ENCODE data around the gene PSAT1. TPM values are rescaled to one million over a fixed set of nuclear protein-coding genes. Genes with fewer than 3 reads are reported as not detected.
A peak's percentile ranks its signal among the peaks of the same experiment; 100 is the strongest.
"Not testable (repeated sequence)": the region's sequence is repeated elsewhere in the genome, so short reads cannot be mapped to it uniquely, and the experiment has no call there.

PSAT1 gene
- total and polyA plus RNA-seq, 9 donors, result 0.83 to 153 (median 7.1) TPM

- no peaks in the 10 kb centered on the region for H3K9me3 ChIP-seq
- WGBS, 3 donors, result 47 to 70% (median 69%) methylated on average over 1 of the region's 1 CpG
- H3K36me3 ChIP-seq, result no peaks in the 10 kb centered on the region
- H3K4me3 ChIP-seq, result no peak overlapping the region
- no peak overlapping the region for H3K27ac ChIP-seq
- no peak for DNase-seq
- peaks cover 9% of the 10 kb centered on the region for H3K4me1 ChIP-seq (ENCODE audit: insufficient read depth)
- intact Hi-C loops (cut with DNase I), result no loop called here
- H3K27me3 ChIP-seq, result no peaks in the 10 kb centered on the region
- no peak for TF ChIP-seq EP300 (IDR thresholded peaks at IDR 0.05)
- no peak for TF ChIP-seq CTCF (IDR thresholded peaks at IDR 0.05)
- no peak for TF ChIP-seq POLR2A (IDR thresholded peaks at IDR 0.05)
Measured at GRCh38 chr9:78278801-78279200, 18.1 kb upstream of the PSAT1 start.

GRCh38 chr9:78280982-78281668, 15.8 kb upstream of the PSAT1 start:
- H3K27me3 ChIP-seq, result no peaks in the 10 kb centered on the region
- 11 to 16% (median 14%) methylated on average over 3 of the region's 3 CpGs for WGBS, 3 donors
- peak; percentile 79 to 91 (median 90) for DNase-seq
- no peaks in the 10 kb centered on the region for H3K36me3 ChIP-seq
- intact Hi-C loops (cut with DNase I), result no loop called here
- no peaks in the 10 kb centered on the region for H3K9me3 ChIP-seq
- TF ChIP-seq CTCF (IDR thresholded peaks at IDR 0.05), result no peak
- TF ChIP-seq POLR2A (IDR thresholded peaks at IDR 0.05), result no peak
- TF ChIP-seq EP300 (IDR thresholded peaks at IDR 0.05), result no peak
- peaks cover 9% of the 10 kb centered on the region for H3K4me1 ChIP-seq (ENCODE audit: insufficient read depth)
- no peak overlapping the region for H3K27ac ChIP-seq
- no peak overlapping the region for H3K4me3 ChIP-seq

GRCh38 chr9:78284181-78284580, 12.7 kb upstream of the PSAT1 start:
- H3K36me3 ChIP-seq; DNase-seq; H3K9me3 ChIP-seq; H3K4me1 ChIP-seq (ENCODE audit: insufficient read depth); intact Hi-C loops (cut with DNase I); H3K27me3 ChIP-seq; H3K27ac ChIP-seq; H3K4me3 ChIP-seq: not testable (repeated sequence)
- 77 to 89% (median 84%) methylated on average over 4 of the region's 4 CpGs for WGBS, 3 donors

GRCh38 chr9:78286125-78286524, 10.8 kb upstream of the PSAT1 start:
- H3K36me3 ChIP-seq, result no peaks in the 10 kb centered on the region
- H3K9me3 ChIP-seq, result no peaks in the 10 kb centered on the region
- intact Hi-C loops (cut with DNase I), result no loop called here

More at GRCh38 chr9:78286125-78286524, 10.8 kb upstream of the PSAT1 start:
- TF ChIP-seq EP300 (IDR thresholded peaks at IDR 0.05) (no peak), CTCF (IDR thresholded peaks at IDR 0.05) (no peak), POLR2A (IDR thresholded peaks at IDR 0.05) (no peak)
- DNase-seq, result no peak
- H3K4me1 ChIP-seq (ENCODE audit: insufficient read depth), result peaks cover 6% of the 10 kb centered on the region
- H3K4me3 ChIP-seq, result no peak overlapping the region
- H3K27me3 ChIP-seq, result no peaks in the 10 kb centered on the region
- no peak overlapping the region for H3K27ac ChIP-seq
